HepG2 (cell line): ENCODE data around the gene RABEPK. TPM values are rescaled to one million over a fixed set of nuclear protein-coding genes. Genes with fewer than 3 reads are reported as not detected.

Source experiments
- ATAC-seq: fragments of 200-7000 bp; cut with Tn5 transposase; 3 replicates; pipeline ENCODE4 v1.9.1; 2020; ENCODE audit warnings: mild to moderate bottlenecking, moderate library complexity
- BruUV-seq: library from RNA; stranded (reverse); fragments of 400-500 nt; replicated peaks from 2 replicates; lab custom pipeline; 2021; lab: Mats Ljungman, UMichigan
- CTCF ChIA-PET: fragments of 300-600 bp; formaldehyde crosslinking; extraction: SDS; loops from one replicate; lab custom pipeline; 2021; ENCODE audit warnings: low total read pairs, inconsistent platforms, low intra/inter-chr PET ratio; lab: Yijun Ruan, JAX
- POLR2A ChIA-PET: fragments of 350-600 bp; sonication (Branson Sonifier 250); formaldehyde crosslinking; loops from one replicate; lab custom pipeline; 2020; ENCODE audit warnings: antibody characterized with exemption, inconsistent platforms; lab: Yijun Ruan, JAX
- DNase-seq: peaks from one replicate; pipeline ENCODE4 v3.0.0-alpha.2; 2015; ENCODE audit warnings: low spot score
- FAIRE-seq: peaks from 3 replicates; lab custom pipeline; 2011; peaks lifted over from hg19 to GRCh38; lab: Jason Lieb, UNC
- H2AFZ ChIP-seq: one replicate; pipeline ENCODE4 v1.6.1; 2011; ENCODE audit warnings: low read length, inconsistent platforms
- H3K27ac ChIP-seq: fragments of 300-600 bp; 3 replicates; pipeline ENCODE4 v1.8.0; 2011; ENCODE audit warnings: mixed run types, mild to moderate bottlenecking, mixed read lengths, low read length, inconsistent platforms; ENCODE audit not compliant: insufficient read depth; ENCODE audit errors: extremely low read length
- H3K27me3 ChIP-seq, 2 experiments: fragments of 200-600 bp in 1 of 2; 2 replicates in 1 of 2; 3 replicates in 1 of 2; pipeline versions ENCODE4 v1.6.0 to v1.8.0; 2011; ENCODE audit warnings: low read length in 2 of 2, mild to moderate bottlenecking in 2 of 2, moderate library complexity in 2 of 2, inconsistent platforms in 1 of 2; ENCODE audit not compliant: insufficient read depth in 2 of 2, control insufficient read depth in 1 of 2
- H3K36me3 ChIP-seq, 2 experiments: fragments of 200-600 bp in 1 of 2; replicated peaks in 1 of 2; 2 replicates in 1 of 2; 3 replicates in 1 of 2; pipeline versions ENCODE4 v1.5.1 to v1.8.0; 2011; ENCODE audit warnings: low read length in 2 of 2, inconsistent platforms in 1 of 2; ENCODE audit not compliant: insufficient read depth in 2 of 2, control insufficient read depth in 1 of 2
- H3K4me1 ChIP-seq: 2 replicates; pipeline ENCODE4 v1.5.1; 2012; ENCODE audit warnings: low read length, inconsistent platforms; ENCODE audit not compliant: insufficient read depth
- H3K4me2 ChIP-seq: 2 replicates; pipeline ENCODE4 v1.6.0; 2011; ENCODE audit warnings: low read depth, low read length, inconsistent platforms
- H3K4me3 ChIP-seq, 3 experiments: fragments of 200-600 bp in 1 of 3; sonication (generic), shearing (Covaris generic) in 1 of 3; replicated peaks in 1 of 3; 2 replicates each; pipeline ENCODE4 v1.5.1; 2011 to 2016; ENCODE audit warnings: low read length in 3 of 3, inconsistent platforms in 2 of 3, low read depth in 2 of 3, mild to moderate bottlenecking in 2 of 3, control low read depth in 1 of 3, mixed read lengths in 1 of 3; ENCODE audit not compliant: insufficient read depth in 1 of 3
- H3K79me2 ChIP-seq: one replicate; pipeline ENCODE4 v1.6.1; 2011; ENCODE audit warnings: low read length, inconsistent platforms; ENCODE audit not compliant: insufficient read depth
- H3K9ac ChIP-seq: 2 replicates; pipeline ENCODE4 v1.6.0; 2011; ENCODE audit warnings: mild to moderate bottlenecking, low read depth, low read length, inconsistent platforms; ENCODE audit not compliant: insufficient read depth
- H3K9me3 ChIP-seq: 2 replicates; pipeline ENCODE4 v1.5.1; 2012; ENCODE audit warnings: mild to moderate bottlenecking, low read length
- H4K20me1 ChIP-seq: 2 replicates; pipeline ENCODE4 v1.6.0; 2011; ENCODE audit warnings: inconsistent platforms, mild to moderate bottlenecking, low read length, moderate library complexity; ENCODE audit not compliant: insufficient read depth
- CEBPZ ChIP-seq: IDR thresholded peaks from 2 replicates; pipeline ENCODE4 v1.6.1; 2012; ENCODE audit warnings: low read length, improper control_type of control experiment
- ERF ChIP-seq: IDR thresholded peaks from 2 replicates; pipeline ENCODE4 v1.6.1; 2018; ENCODE audit warnings: missing biosample characterization, missing genetic modification reagents
- GABPA ChIP-seq, 2 experiments: IDR thresholded peaks; 2 replicates each; pipeline ENCODE4 v1.6.1; 2011 to 2016; ENCODE audit warnings: low read depth in 2 of 2, low read length in 1 of 2, missing biosample characterization in 1 of 2, missing genetic modification characterization in 1 of 2
- GLI4 ChIP-seq: sonication (generic); formaldehyde crosslinking; IDR thresholded peaks from 2 replicates; pipeline ENCODE4 v1.5.1; 2020; ENCODE audit warnings: missing genetic modification reagents, mild to moderate bottlenecking, moderate library complexity, borderline replicate concordance
- MYNN ChIP-seq: sonication (generic); formaldehyde crosslinking; IDR thresholded peaks from 2 replicates; pipeline ENCODE4 v1.4.0; 2020; ENCODE audit warnings: mild to moderate bottlenecking, low read depth, missing genetic modification reagents
- MZF1 ChIP-seq: sonication (generic); formaldehyde crosslinking; IDR thresholded peaks from 2 replicates; pipeline ENCODE4 v1.8.1; 2023; ENCODE audit warnings: mild to moderate bottlenecking, missing genetic modification reagents, borderline replicate concordance
- NAIF1 ChIP-seq: sonication (generic); formaldehyde crosslinking; IDR thresholded peaks from 2 replicates; pipeline ENCODE4 v1.5.0; 2020; ENCODE audit warnings: mild to moderate bottlenecking, missing genetic modification reagents, borderline replicate concordance
- REL ChIP-seq: sonication (generic); formaldehyde crosslinking; conservative IDR thresholded peaks from 2 replicates; pipeline ENCODE4 v1.8.0; 2022; ENCODE audit warnings: mild to moderate bottlenecking, missing genetic modification reagents, moderate library complexity
- TCF12 ChIP-seq, 2 experiments: fragments of 450-650 bp in 1 of 2; sonication (generic) in 1 of 2; formaldehyde crosslinking in 1 of 2; IDR thresholded peaks; 2 replicates each; pipeline versions ENCODE4 v1.6.1 to v1.8.0; 2017 to 2022; ENCODE audit warnings: antibody characterized with exemption in 1 of 2, mild to moderate bottlenecking in 1 of 2, missing genetic modification reagents in 1 of 2, moderate library complexity in 1 of 2
- ZBTB3 ChIP-seq: sonication (generic); formaldehyde crosslinking; IDR thresholded peaks from 2 replicates; pipeline ENCODE4 v1.4.0; 2020; ENCODE audit warnings: low read depth, mild to moderate bottlenecking, moderate library complexity, missing genetic modification reagents, borderline replicate concordance
- ZFAT ChIP-seq: sonication (generic); formaldehyde crosslinking; conservative IDR thresholded peaks from 2 replicates; pipeline ENCODE4 v1.8.1; 2023; ENCODE audit warnings: missing genetic modification reagents, inconsistent platforms
- ZNF251 ChIP-seq: sonication (generic); formaldehyde crosslinking; IDR thresholded peaks from 2 replicates; pipeline ENCODE4 v1.9.0; 2021; ENCODE audit warnings: mild to moderate bottlenecking, missing genetic modification reagents
- ZNF326 ChIP-seq: sonication (generic); formaldehyde crosslinking; IDR thresholded peaks from 2 replicates; pipeline ENCODE4 v1.4.0; 2020; ENCODE audit warnings: missing genetic modification reagents, borderline replicate concordance
- ZNF329 ChIP-seq: sonication (generic); formaldehyde crosslinking; IDR thresholded peaks from 2 replicates; pipeline ENCODE4 v1.9.0; 2021; ENCODE audit warnings: low read depth, mild to moderate bottlenecking, missing genetic modification reagents
- ZNF563 ChIP-seq: sonication (generic); formaldehyde crosslinking; IDR thresholded peaks from 2 replicates; pipeline ENCODE4 v1.8.0; 2022; ENCODE audit warnings: mild to moderate bottlenecking, moderate library complexity, missing genetic modification reagents
- ZNF567 ChIP-seq: sonication (generic); formaldehyde crosslinking; IDR thresholded peaks from 2 replicates; pipeline ENCODE4 v1.8.1; 2023; ENCODE audit warnings: mild to moderate bottlenecking, missing genetic modification reagents, borderline replicate concordance
- WGBS: methylation state at CpG from one replicate; pipeline ENCODE4 v1.1.6; 2017; ENCODE audit warnings: low lambda C conversion rate; 5-methylcytosine and 5-hydroxymethylcytosine counted together
- in situ Hi-C: cut with HindIII; loops from 2 replicates; pipeline ENCODE4 v1.10.0; 2017; ENCODE audit warnings: low pct_unique_long_range_greater_than_20kb; ENCODE audit not compliant: extremely low pct_ligation_motif_present
- intact Hi-C: fragments of 100-400 bp; cut with micrococcal nuclease; formaldehyde crosslinking; loops from one replicate; pipeline ENCODE4 v1.10.0; 2022; ENCODE audit not compliant: unreplicated experiment
- polyA plus RNA-seq, 8 experiments: library from polyadenylated mRNA; depleted of rRNA in 3 of 8; stranded (reverse) in 7 of 8; unstranded in 1 of 8; fragments of >200 nt; fragmentation: Illumina TruSeq in 4 of 8; extraction: Trizol in 4 of 8; gene quantifications; 2 replicates each; pipeline versions ENCODE4 v1.2.1 to v1.2.3, GENCODE V29; 2011 to 2016; ENCODE audit warnings: low read depth in 4 of 8, missing spikeins in 1 of 8, mixed read lengths in 1 of 8; ENCODE audit not compliant: insufficient read depth in 1 of 8
- total RNA-seq, 5 experiments: library from RNA; depleted of rRNA; stranded (reverse); fragments of >200 nt; fragmentation: Illumina TruSeq; extraction: Trizol; gene quantifications; 2 replicates each; pipeline ENCODE4 v1.2.3, GENCODE V29; 2016; ENCODE audit warnings: low read depth in 1 of 5
- TF ChIP-seq, protein P1 (sequence below): sonication (generic); formaldehyde crosslinking; IDR thresholded peaks from 2 replicates; pipeline ENCODE4 v1.4.0; 2020; ENCODE audit warnings: missing genetic modification reagents

The RABEPK gene
- total and polyA plus RNA-seq, 2 of the 13 experiments (the other 11 are each of a cell fraction or from before 2014, with no cell fraction given): 75.5 to 90.0 TPM

GRCh38 chr9:125240649-125240999 lies 40.3 kb downstream of the RABEPK start (continued):
- peak; percentile 36; the same call in 1 of the 2 replicates for TF ChIP-seq ZNF567 (CRISPR knock-in tag)
- TF ChIP-seq TCF12 (IDR thresholded peaks at IDR 0.05): no peak
- 0 out of 2 replicates have a peak, but pooled peaks have one; percentile 16 for TF ChIP-seq TCF12 (CRISPR knock-in tag; IDR thresholded peaks at IDR 0.05)

DNA sequence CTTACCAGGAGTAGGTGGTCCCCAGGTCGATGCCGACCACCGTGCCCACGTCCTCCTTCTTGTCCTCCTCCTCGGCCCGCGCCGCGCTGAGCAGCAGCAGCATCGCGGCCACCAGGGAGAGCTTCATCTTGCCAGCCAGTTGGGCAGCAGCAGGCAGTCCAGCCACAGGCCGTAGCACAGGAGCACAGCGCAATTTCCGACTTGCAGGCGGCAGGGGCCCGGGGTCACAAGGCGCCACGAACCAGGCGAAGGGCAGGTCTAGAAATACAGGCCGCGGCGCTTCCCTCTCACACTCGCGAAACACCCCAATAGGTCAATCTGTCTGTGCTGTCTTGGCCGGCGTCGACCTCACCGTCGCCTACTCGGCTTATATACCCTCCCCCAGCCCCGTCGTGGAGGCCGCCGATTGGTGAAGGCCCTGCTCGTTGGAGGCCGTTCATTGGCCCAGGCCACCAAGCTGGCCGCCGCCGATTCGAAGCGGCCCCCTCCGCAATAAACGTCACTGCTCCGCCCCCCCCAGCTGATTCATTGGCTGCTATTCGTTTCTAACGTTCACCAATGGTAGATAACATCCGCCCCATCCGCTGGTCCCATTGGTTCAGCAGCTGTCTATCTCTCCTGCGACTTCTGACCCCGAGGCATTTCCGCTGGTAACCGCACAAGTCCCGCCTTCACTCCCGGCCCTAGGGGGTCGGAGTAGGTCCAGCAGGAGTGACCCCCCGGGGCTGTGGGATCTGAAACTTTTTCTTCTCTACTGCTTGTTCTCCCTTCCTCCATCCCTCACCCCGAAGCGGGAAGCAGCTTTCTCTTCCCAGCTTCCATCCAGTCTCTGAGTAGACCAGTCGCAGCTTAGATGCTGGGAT lies 40.9 kb downstream of the RABEPK start, which contains the start of gene HSPA5:
HSPA5 (minus strand) TSS at position 344 of the 863 bp plus-strand sequence; CDS start at position 127, 217 bp downstream.
- Histone ChIP-seq H3K4me1 (peaks cover 55% of the 10 kb centered on the region), H2AFZ (no peak within 1 kb of the TSS), H3K79me2 (peaks cover 50% of the 10 kb centered on the region), H3K27me3 (no peaks in the 10 kb centered on the region; a peak in 1 of 5 replicates), H3K36me3 (peaks cover 7 to 32% of the 10 kb centered on the region in 2 experiments), H3K9me3 (no peaks in the 10 kb centered on the region), H3K27ac (peak within 1 kb of the TSS; percentile 97), H3K9ac (peak within 1 kb of the TSS; percentile 100), H4K20me1 (peaks cover 44% of the 10 kb centered on the region), H3K4me2 (peak within 1 kb of the TSS; percentile 82), H3K4me3 (peak within 1 kb of the TSS; percentile 89 to 98 (median 97))
- intact Hi-C loops (loop anchor here (1.0 to 2.0 kb wide), 3 partner anchors 20 to 56 kb away; partner anchors contain the start of genes GAPVD1 and RABEPK), in situ Hi-C loops (no loop called here)
- ChIA-PET POLR2A (interaction anchor here (0.6 to 3.1 kb wide), 44 partner anchors 9 to 582 kb away, joined by 3 to 73 read pairs (median 4); partner anchors contain the start of genes ARPC5L, GAPVD1 and RABEPK), CTCF (no interaction called here)
- peak; percentile 99 for DNase-seq
- WGBS: under 1% methylated on average over 30 of the region's 59 CpGs
- ATAC-seq: peak; percentile 95
- peak; percentile 65 for FAIRE-seq
- no TSS peak for BruUV-seq
- TF ChIP-seq NAIF1 (CRISPR knock-in tag) (no peak), ZNF326 (CRISPR knock-in tag) (no peak), ZBTB3 (CRISPR knock-in tag) (0 out of 2 replicates have a peak, but pooled peaks have one; percentile 42), ERF (CRISPR knock-in tag) (no peak; the same call in 1 of the 2 replicates), GLI4 (CRISPR knock-in tag) (peak; percentile 65), MZF1 (0 out of 2 replicates have a peak, but pooled peaks have one; percentile 90), GABPA (IDR thresholded peaks at IDR 0.05; ENCODE audit: low read depth, low read length) (peak; percentile 84), GABPA (CRISPR knock-in tag; IDR thresholded peaks at IDR 0.05; ENCODE audit: low read depth) (peak; percentile 97), ZNF329 (CRISPR knock-in tag) (0 out of 2 replicates have a peak, but pooled peaks have one; percentile 59), CEBPZ (no peak), REL (CRISPR knock-in tag) (peak; percentile 75), ZFAT (no peak), ZNF251 (CRISPR knock-in tag) (no peak; the same call in 1 of the 2 replicates), ZNF563 (CRISPR knock-in tag) (peak; percentile 53; the same call in 1 of the 2 replicates), MYNN (no peak)
- TF ChIP-seq, protein P1, sequence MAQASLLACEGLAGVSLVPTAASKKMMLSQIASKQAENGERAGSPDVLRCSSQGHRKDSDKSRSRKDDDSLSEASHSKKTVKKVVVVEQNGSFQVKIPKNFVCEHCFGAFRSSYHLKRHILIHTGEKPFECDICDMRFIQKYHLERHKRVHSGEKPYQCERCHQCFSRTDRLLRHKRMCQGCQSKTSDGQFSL (CRISPR knock-in tag): peak; percentile 82; the same call in 1 of the 2 replicates
